Prostate gland (tissue), 2 donors: ENCODE data around the gene PLCH2. TPM values are rescaled to one million over a fixed set of nuclear protein-coding genes. Genes with fewer than 3 reads are reported as not detected.

ENCODE experiments used
- DNase-seq: peaks from one replicate; pipeline ENCODE4 v3.0.0-alpha.2; 2019; ENCODE audit warnings: low spot score
- H3K27ac ChIP-seq, 2 donors: fragments of 200-600 bp; sonication (generic); 2 replicates each; pipeline ENCODE4 v1.5.1; 2017 to 2019
- H3K27me3 ChIP-seq: fragments of 200-600 bp; sonication (generic); replicated peaks from 2 replicates; pipeline ENCODE4 v1.5.1; 2019; ENCODE audit not compliant: insufficient read depth
- H3K36me3 ChIP-seq, 2 donors: fragments of 200-600 bp; sonication (generic); 1 replicate in 1 of 2; 2 replicates in 1 of 2; pipeline versions ENCODE4 v1.5.1 to v1.8.1; 2017 to 2019
- H3K4me1 ChIP-seq: fragments of 200-600 bp; sonication (generic); replicated peaks from 2 replicates; pipeline ENCODE4 v1.5.1; 2019
- H3K4me3 ChIP-seq, 2 donors: fragments of 200-600 bp; sonication (generic); 2 replicates each; pipeline ENCODE4 v1.5.1; 2017 to 2019
- H3K9me3 ChIP-seq: fragments of 200-600 bp; sonication (generic); 2 replicates; pipeline ENCODE4 v1.5.1; 2017
- CTCF ChIP-seq, 4 experiments: fragments of 200-600 bp in 2 of 4; fragments of 450-650 bp in 2 of 4; sonication (generic) in 2 of 4; IDR thresholded peaks; 1 replicate in 3 of 4; 2 replicates in 1 of 4; pipeline ENCODE4 v1.5.1; 2016 to 2019; ENCODE audit warnings: antibody characterized with exemption in 4 of 4, mild to moderate bottlenecking in 2 of 4, moderate library complexity in 2 of 4
- POLR2A ChIP-seq: fragments of 450-650 bp; IDR thresholded peaks from one replicate; pipeline ENCODE4 v1.6.1; 2016; ENCODE audit warnings: antibody characterized with exemption, mild to moderate bottlenecking
- POLR2AphosphoS5 ChIP-seq: sonication (generic); formaldehyde crosslinking; IDR thresholded peaks from one replicate; pipeline ENCODE4 v1.6.1; 2017; ENCODE audit warnings: antibody characterized with exemption
- WGBS: methylation state at CpG from one replicate; pipeline ENCODE4 v1.1.5; 2018; 5-methylcytosine and 5-hydroxymethylcytosine counted together
- intact Hi-C: fragments of 100-400 bp; cut with DNase I; formaldehyde crosslinking; loops from one replicate; pipeline ENCODE4 v1.14.2; 2022
- total RNA-seq, 2 donors: library from RNA; depleted of rRNA; stranded (reverse); fragments of >200 nt; gene quantifications; one replicate each; pipeline ENCODE4 v1.1.0, GENCODE V29; 2016

The PLCH2 gene
- total RNA-seq, 2 donors from 2014 or later, result 29.8 to 41.0 TPM

GRCh38 chr1:2553871-2554620 lies 78.0 kb downstream of the PLCH2 start:
- Histone ChIP-seq H3K27ac (no peak overlapping the region), H3K4me1 (peaks cover 23% of the 10 kb centered on the region), H3K4me3 (no peak overlapping the region), H3K27me3 (no peaks in the 10 kb centered on the region), H3K9me3 (no peaks in the 10 kb centered on the region), H3K36me3 (no peaks in the 10 kb centered on the region)
- WGBS, result 90% methylated on average over 28 of the region's 30 CpGs
- TF ChIP-seq POLR2A (no peak), POLR2AphosphoS5 (no peak), CTCF (IDR thresholded peaks at IDR 0.05) (no peak)
- no peak for DNase-seq
- intact Hi-C loops, result no loop called here

- WGBS, result 63% methylated on average over 19 of the region's 19 CpGs
- Histone ChIP-seq H3K9me3 (no peaks in the 10 kb centered on the region), H3K4me3 (no peak overlapping the region), H3K36me3 (no peaks in the 10 kb centered on the region), H3K4me1 (peaks cover 20% of the 10 kb centered on the region), H3K27ac (peak overlapping the region; percentile 90 to 94), H3K27me3 (no peaks in the 10 kb centered on the region)
- DNase-seq, result no peak
- intact Hi-C loops, result no loop called here
- TF ChIP-seq POLR2AphosphoS5 (no peak), CTCF (IDR thresholded peaks at IDR 0.05) (peak in 2 of 4 experiments; percentile 43 to 47)
These were observed 78.7 kb downstream of the PLCH2 start for GRCh38 chr1:2554621-2555387.

Other genes starting within 250 kb of the PLCH2 start
- 100 to 1,000 TPM in 1 of 2 donors, 10 to 100 TPM in 1; 46.2 to 114 TPM for gene SKI, start 248.0 kb upstream of the PLCH2 start, total RNA-seq
- gene MORN1, start 84.7 kb upstream of the PLCH2 start, total RNA-seq, result 10 to 100 TPM; 18.6 to 21.0 TPM
- 10 to 100 TPM; 86.1 to 97.0 TPM for gene RER1, start 84.4 kb upstream of the PLCH2 start, total RNA-seq
- gene PEX10, start 63.7 kb upstream of the PLCH2 start, total RNA-seq, result 10 to 100 TPM; 38.3 to 49.9 TPM
- gene PANK4, start 50.3 kb downstream of the PLCH2 start, total RNA-seq, result 10 to 100 TPM; 27.0 to 69.5 TPM
- gene HES5, start 54.0 kb downstream of the PLCH2 start, total RNA-seq, result 1 to 10 TPM in 1 of 2 donors, not detected in 1; 2.6 TPM
- gene TNFRSF14, start 80.1 kb downstream of the PLCH2 start, total RNA-seq, result 100 to 1,000 TPM in 1 of 2 donors, 10 to 100 TPM in 1; 83.3 to 105 TPM
- 10 to 100 TPM; 20.3 to 25.8 TPM for gene PRXL2B, start 110.5 kb downstream of the PLCH2 start, total RNA-seq
- gene MMEL1, start 156.7 kb downstream of the PLCH2 start, total RNA-seq, result 10 to 100 TPM in 1 of 2 donors, 1 to 10 TPM in 1; 4.6 to 13.6 TPM